GM18858 (cell line): ENCODE measurements around the gene PLEKHM3.

Source experiments
- ATAC-seq: cut with Tn5 transposase; IDR thresholded peaks from one replicate; pipeline ENCODE4 v1.9.1; 2021; ENCODE audit not compliant: unreplicated experiment

The PLEKHM3 gene

GRCh38 chr2:207993151-207993763, 32.1 kb downstream of the PLEKHM3 start:
- ATAC-seq, result peak; percentile 60

GRCh38 chr2:207991944-207992343, 33.4 kb downstream of the PLEKHM3 start:
- no peak for ATAC-seq

GRCh38 chr2:207990784-207991183, 34.5 kb downstream of the PLEKHM3 start:
- ATAC-seq, result no peak

GRCh38 chr2:207988975-207989374, 36.4 kb downstream of the PLEKHM3 start:
- ATAC-seq, result no peak

- ATAC-seq, result no peak
These were observed 38.2 kb downstream of the PLEKHM3 start for GRCh38 chr2:207987025-207987716.

- ATAC-seq, result no peak
These were observed 40.4 kb downstream of the PLEKHM3 start for GRCh38 chr2:207984765-207985480.

GRCh38 chr2:207983641-207984042, 41.7 kb downstream of the PLEKHM3 start:
- ATAC-seq, result peak; percentile 89

GRCh38 chr2:207978177-207978948, 47.0 kb downstream of the PLEKHM3 start:
- ATAC-seq, result no peak

GRCh38 chr2:207975921-207976320, 49.4 kb downstream of the PLEKHM3 start:
- no peak for ATAC-seq

GRCh38 chr2:207974216-207974605, 51.1 kb downstream of the PLEKHM3 start:
- no peak for ATAC-seq

- ATAC-seq, result no peak
These were observed 54.5 kb downstream of the PLEKHM3 start for GRCh38 chr2:207970826-207971180.

- no peak for ATAC-seq
These were observed 55.0 kb downstream of the PLEKHM3 start for GRCh38 chr2:207970147-207970825.

- ATAC-seq, result no peak
These were observed 56.1 kb downstream of the PLEKHM3 start for GRCh38 chr2:207969249-207969648.

GRCh38 chr2:207967121-207967520, 58.2 kb downstream of the PLEKHM3 start:
- ATAC-seq, result no peak

GRCh38 chr2:207960911-207961310, 64.4 kb downstream of the PLEKHM3 start:
- no peak for ATAC-seq

GRCh38 chr2:207960090-207960489, 65.2 kb downstream of the PLEKHM3 start:
- ATAC-seq, result no peak

GRCh38 chr2:207956771-207957170, 68.6 kb downstream of the PLEKHM3 start:
- ATAC-seq, result no peak

- no peak for ATAC-seq
These were observed 69.9 kb downstream of the PLEKHM3 start for GRCh38 chr2:207955456-207955855.

GRCh38 chr2:207953354-207953753, 72.0 kb downstream of the PLEKHM3 start:
- no peak for ATAC-seq

- no peak for ATAC-seq
These were observed 72.6 kb downstream of the PLEKHM3 start for GRCh38 chr2:207952564-207953345.
